ENCODE data around the gene ARHGAP24.

DNA sequence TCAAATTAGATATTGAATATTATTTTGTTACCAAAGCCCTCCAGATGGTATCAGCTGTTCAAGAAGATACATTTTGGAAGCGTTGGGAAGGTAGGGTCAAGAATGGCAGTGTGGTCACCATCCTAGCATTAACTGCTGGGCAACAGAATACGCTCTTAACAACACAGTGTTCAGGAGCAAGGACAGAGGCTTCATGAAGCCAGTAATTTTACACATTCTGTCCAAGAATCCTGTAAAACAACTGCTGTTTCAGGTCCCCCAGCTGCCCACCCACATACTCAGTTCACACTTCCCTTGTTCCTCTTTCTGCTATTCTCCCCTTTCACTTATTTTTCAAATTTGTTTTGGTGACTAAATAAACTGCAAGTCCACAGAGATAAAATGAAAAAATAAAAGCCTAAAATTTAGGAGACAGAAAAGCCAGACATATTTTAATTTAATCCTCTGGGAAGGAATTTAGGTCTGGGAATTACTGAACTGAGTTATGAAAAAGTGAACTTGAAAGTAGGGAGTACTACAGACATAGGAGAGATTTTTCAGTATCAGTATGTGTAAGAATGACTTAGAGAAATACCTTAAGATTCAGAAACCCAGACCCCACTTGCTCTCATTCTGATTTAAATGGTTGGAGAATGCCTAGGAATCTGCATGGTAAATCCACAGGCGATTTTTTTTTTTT, 478.2 kb downstream of the ARHGAP24 start:
- TF ChIP-seq EZH2phosphoT487 (IDR thresholded peaks at IDR 0.05; ENCODE audit: low read length): no peak
- TF ChIP-seq, protein P1, sequence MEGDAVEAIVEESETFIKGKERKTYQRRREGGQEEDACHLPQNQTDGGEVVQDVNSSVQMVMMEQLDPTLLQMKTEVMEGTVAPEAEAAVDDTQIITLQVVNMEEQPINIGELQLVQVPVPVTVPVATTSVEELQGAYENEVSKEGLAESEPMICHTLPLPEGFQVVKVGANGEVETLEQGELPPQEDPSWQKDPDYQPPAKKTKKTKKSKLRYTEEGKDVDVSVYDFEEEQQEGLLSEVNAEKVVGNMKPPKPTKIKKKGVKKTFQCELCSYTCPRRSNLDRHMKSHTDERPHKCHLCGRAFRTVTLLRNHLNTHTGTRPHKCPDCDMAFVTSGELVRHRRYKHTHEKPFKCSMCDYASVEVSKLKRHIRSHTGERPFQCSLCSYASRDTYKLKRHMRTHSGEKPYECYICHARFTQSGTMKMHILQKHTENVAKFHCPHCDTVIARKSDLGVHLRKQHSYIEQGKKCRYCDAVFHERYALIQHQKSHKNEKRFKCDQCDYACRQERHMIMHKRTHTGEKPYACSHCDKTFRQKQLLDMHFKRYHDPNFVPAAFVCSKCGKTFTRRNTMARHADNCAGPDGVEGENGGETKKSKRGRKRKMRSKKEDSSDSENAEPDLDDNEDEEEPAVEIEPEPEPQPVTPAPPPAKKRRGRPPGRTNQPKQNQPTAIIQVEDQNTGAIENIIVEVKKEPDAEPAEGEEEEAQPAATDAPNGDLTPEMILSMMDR (IDR thresholded peaks at IDR 0.05; ENCODE audit: low read length): no peak

Data from MM.1S (cell line).